Parathyroid adenoma (tissue), 2 donors: ENCODE measurements around the gene ZMIZ1.

ENCODE experiments used
- H2AFZ ChIP-seq: fragments of 300-600 bp; sonication (generic); one replicate; pipeline ENCODE4 v1.7.0; 2017; ENCODE audit warnings: antibody characterized with exemption, mild to moderate bottlenecking
- H3K27ac ChIP-seq: fragments of 300-600 bp; sonication (generic); one replicate; pipeline ENCODE4 v1.7.0; 2017
- H3K27me3 ChIP-seq: fragments of 300-600 bp; sonication (generic); one replicate; pipeline ENCODE4 v1.7.0; 2017; ENCODE audit warnings: low read length; ENCODE audit not compliant: control insufficient read depth, insufficient read depth
- H3K36me3 ChIP-seq: fragments of 300-600 bp; sonication (generic); one replicate; pipeline ENCODE4 v1.7.0; 2017; ENCODE audit warnings: low read length; ENCODE audit not compliant: control insufficient read depth, insufficient read depth
- H3K4me1 ChIP-seq: fragments of 300-600 bp; sonication (generic); one replicate; pipeline ENCODE4 v1.7.0; 2017; ENCODE audit warnings: control low read depth
- H3K4me2 ChIP-seq: fragments of 300-600 bp; sonication (generic); one replicate; pipeline ENCODE4 v1.7.0; 2017; ENCODE audit warnings: low read length
- H3K4me3 ChIP-seq: fragments of 300-600 bp; sonication (generic); one replicate; pipeline ENCODE4 v1.7.0; 2017; ENCODE audit warnings: low read depth, low read length
- H3K79me2 ChIP-seq: fragments of 300-600 bp; sonication (generic); one replicate; pipeline ENCODE4 v1.7.0; 2017; ENCODE audit warnings: control low read depth
- H3K9ac ChIP-seq: fragments of 300-600 bp; sonication (generic); one replicate; pipeline ENCODE4 v1.7.0; 2017; ENCODE audit warnings: mild to moderate bottlenecking
- H3K9me3 ChIP-seq: fragments of 300-600 bp; sonication (generic); one replicate; pipeline ENCODE4 v1.7.0; 2017; ENCODE audit warnings: low read length; ENCODE audit not compliant: control insufficient read depth
- TF ChIP-seq, protein P1 (sequence below): fragments of 300-600 bp; sonication (generic); IDR thresholded peaks from one replicate; pipeline ENCODE4 v1.7.0; 2017; ENCODE audit warnings: antibody characterized with exemption, mild to moderate bottlenecking
- donor health status: primary hyperparathyroidism.

The ZMIZ1 gene

DNA sequence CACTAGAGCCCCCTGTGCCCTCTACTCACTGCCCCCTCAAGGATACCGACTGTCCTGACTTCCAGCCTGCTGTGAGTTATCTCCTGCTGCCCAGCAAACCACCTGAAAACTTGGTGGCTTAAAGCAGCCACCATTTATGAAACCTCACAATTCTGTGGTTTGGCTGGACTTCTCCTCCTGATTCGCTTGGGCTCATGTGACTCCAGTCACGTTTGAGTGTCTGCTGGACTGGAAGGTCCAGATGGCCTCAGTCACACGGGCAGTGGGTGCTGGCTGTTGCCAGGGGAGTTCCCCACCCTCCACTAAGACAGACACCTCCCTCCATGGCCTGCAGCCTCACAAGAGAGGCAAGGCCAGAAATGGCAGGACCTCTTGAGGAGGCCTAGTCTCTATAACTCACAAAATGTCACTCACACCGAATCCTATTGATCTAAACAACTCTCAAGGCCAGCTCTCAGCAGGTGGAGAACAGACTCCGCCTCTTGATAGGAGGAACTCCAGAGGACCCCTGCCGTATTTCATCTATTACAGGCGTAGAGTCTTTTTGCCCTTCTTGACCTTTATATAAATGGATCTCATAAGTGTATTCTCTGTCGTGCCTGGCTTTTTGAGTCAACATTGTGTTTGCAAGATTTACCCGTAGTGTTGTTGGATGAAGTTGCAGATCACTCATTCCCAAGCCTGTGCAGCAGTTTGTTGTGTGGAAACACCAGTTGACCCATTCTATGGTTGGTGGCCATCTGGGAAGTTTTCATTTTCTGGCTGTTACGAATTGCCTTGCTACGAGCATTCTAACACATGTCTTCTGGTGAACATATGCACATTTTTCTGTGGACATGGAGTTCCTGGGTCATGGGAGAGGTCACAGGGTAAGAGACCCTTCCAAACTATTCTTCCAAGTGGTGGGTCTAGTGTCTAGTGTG is 48.3 kb downstream of the ZMIZ1 start:
- no peak overlapping the region for H3K4me2 ChIP-seq
- peaks cover 20% of the 10 kb centered on the region for H3K79me2 ChIP-seq
- no peaks in the 10 kb centered on the region for H3K4me1 ChIP-seq
- H3K9ac ChIP-seq: no peak overlapping the region
- H3K36me3 ChIP-seq: no peaks in the 10 kb centered on the region
- H3K9me3 ChIP-seq: no peaks in the 10 kb centered on the region
- TF ChIP-seq, protein P1, sequence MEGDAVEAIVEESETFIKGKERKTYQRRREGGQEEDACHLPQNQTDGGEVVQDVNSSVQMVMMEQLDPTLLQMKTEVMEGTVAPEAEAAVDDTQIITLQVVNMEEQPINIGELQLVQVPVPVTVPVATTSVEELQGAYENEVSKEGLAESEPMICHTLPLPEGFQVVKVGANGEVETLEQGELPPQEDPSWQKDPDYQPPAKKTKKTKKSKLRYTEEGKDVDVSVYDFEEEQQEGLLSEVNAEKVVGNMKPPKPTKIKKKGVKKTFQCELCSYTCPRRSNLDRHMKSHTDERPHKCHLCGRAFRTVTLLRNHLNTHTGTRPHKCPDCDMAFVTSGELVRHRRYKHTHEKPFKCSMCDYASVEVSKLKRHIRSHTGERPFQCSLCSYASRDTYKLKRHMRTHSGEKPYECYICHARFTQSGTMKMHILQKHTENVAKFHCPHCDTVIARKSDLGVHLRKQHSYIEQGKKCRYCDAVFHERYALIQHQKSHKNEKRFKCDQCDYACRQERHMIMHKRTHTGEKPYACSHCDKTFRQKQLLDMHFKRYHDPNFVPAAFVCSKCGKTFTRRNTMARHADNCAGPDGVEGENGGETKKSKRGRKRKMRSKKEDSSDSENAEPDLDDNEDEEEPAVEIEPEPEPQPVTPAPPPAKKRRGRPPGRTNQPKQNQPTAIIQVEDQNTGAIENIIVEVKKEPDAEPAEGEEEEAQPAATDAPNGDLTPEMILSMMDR: no peak
- H3K27me3 ChIP-seq: no peaks in the 10 kb centered on the region
- no peak overlapping the region for H2AFZ ChIP-seq
- no peak overlapping the region for H3K27ac ChIP-seq
- H3K4me3 ChIP-seq: no peak overlapping the region

DNA sequence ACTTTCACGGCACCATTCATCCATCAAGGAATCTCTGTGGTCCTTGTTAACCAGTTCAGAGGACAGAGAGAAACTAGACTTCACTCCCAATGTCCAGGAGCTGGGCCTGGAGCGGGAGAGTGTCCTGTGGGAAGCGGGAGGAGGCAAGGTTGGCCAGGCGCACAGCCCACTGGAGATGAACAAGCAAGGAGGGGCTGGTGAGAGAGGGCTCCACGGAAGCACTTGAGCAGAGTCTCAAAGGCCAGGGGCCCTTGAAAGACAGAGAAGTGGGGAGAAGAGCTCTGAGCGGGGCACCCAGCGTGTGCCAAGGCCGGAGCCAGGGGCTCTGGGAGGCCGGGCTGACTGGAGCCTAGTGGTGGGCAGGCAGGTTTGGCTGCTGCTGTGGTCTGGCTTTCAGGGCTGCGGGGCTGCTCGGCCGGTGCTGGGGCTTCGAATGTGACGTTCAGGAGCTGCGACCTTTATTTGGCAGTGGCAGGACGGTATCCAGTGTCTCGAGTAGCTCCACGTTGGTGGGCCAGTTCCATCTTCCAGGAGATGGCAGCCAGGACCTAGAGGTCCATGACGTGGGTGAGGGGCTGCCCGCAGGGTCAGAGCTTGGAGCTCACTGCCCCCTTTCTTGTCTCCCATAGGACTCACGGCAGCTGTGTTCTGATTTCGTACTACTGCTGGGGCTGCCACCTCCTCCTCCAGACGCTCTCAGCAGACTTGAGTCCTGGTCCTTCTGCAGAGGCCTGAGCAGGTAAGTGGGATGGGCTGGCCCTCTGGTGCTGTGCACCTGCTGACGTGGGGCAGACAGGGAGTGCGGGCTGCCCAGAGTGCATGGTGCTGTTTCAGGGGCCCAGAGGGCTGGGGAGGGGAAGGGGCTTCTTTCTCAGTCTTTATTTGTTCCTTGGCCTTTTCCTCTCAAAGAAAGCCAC is 49.8 kb downstream of the ZMIZ1 start:
- Histone ChIP-seq H2AFZ (no peak overlapping the region), H3K4me2 (no peak overlapping the region), H3K9ac (no peak overlapping the region), H3K9me3 (no peaks in the 10 kb centered on the region), H3K79me2 (peaks cover 10% of the 10 kb centered on the region), H3K36me3 (no peaks in the 10 kb centered on the region), H3K27me3 (no peaks in the 10 kb centered on the region), H3K4me3 (no peak overlapping the region), H3K27ac (no peak overlapping the region), H3K4me1 (no peaks in the 10 kb centered on the region)
- TF ChIP-seq, protein P1: no peak

DNA sequence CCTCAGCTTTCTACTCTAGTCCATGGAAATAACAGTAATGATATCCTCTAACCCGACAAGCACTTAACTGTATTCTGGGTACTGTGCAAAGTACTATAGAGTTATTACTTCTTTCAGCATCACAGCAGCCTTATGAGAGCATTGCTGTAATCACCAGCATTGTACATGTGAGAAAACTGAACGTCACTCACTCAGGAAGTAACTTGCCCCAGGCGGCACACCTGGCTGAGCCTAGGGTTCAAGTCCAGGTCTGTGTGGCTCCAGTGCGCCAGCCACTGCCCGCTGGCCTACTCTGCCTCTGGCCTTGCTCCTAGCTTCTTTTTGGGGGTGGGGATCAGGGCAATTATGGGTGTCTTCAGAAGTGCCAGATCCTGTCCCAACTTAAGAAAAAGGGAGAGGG is 50.5 kb downstream of the ZMIZ1 start:
- no peak overlapping the region for H2AFZ ChIP-seq
- no peaks in the 10 kb centered on the region for H3K4me1 ChIP-seq
- no peaks in the 10 kb centered on the region for H3K27me3 ChIP-seq
- H3K4me2 ChIP-seq: no peak overlapping the region
- no peaks in the 10 kb centered on the region for H3K9me3 ChIP-seq
- TF ChIP-seq, protein P1: no peak
- H3K27ac ChIP-seq: no peak overlapping the region
- H3K9ac ChIP-seq: no peak overlapping the region
- no peak overlapping the region for H3K4me3 ChIP-seq
- H3K79me2 ChIP-seq: peaks cover 11% of the 10 kb centered on the region
- no peaks in the 10 kb centered on the region for H3K36me3 ChIP-seq

DNA sequence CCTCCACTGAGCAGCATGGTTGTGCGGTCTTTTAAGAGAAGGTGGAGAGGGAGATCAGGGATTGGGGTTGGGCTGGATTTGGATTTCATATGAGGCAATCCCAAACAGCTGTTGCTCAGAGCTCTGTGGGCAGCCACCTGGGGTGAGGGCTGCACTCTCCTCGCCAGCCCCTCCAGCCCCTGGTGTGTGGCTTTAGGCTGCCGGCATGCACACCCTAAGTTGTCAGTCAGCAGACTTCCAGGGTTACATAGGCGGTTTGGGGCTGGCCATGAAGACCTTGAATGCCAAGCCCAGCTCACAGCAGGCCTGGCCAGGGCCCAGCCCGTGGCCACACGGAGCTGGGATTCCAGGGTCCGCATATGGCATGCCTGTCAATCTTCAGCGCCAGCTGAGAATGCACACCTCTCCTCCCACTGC is 54.8 kb downstream of the ZMIZ1 start:
- Histone ChIP-seq H3K27me3 (no peaks in the 10 kb centered on the region), H3K4me1 (peaks cover 3% of the 10 kb centered on the region), H3K27ac (no peak overlapping the region), H3K9me3 (no peaks in the 10 kb centered on the region), H3K4me3 (no peak overlapping the region), H2AFZ (no peak overlapping the region), H3K79me2 (peaks cover 4% of the 10 kb centered on the region), H3K4me2 (no peak overlapping the region), H3K9ac (no peak overlapping the region), H3K36me3 (no peaks in the 10 kb centered on the region)
- TF ChIP-seq, protein P1: no peak
